Measurements from ENCODE around the gene CPTP.

Gene CPTP

GRCh38 chr1:1291548-1292441 is 32.8 kb upstream of the CPTP start:
- in situ Hi-C loops (cut with MboI; ENCODE audit: low sequenced_read_pairs): no loop called here

- in situ Hi-C loops (cut with MboI; ENCODE audit: low sequenced_read_pairs): no loop called here
Observed at GRCh38 chr1:1292442-1292779, 32.2 kb upstream of the CPTP start.

GRCh38 chr1:1292851-1293250 is 31.8 kb upstream of the CPTP start:
- in situ Hi-C loops (cut with MboI; ENCODE audit: low sequenced_read_pairs): no loop called here

- in situ Hi-C loops (cut with MboI; ENCODE audit: low sequenced_read_pairs): no loop called here
Observed at GRCh38 chr1:1293263-1294249, 31.0 kb upstream of the CPTP start.

- in situ Hi-C loops (cut with MboI; ENCODE audit: low sequenced_read_pairs): no loop called here
Observed at GRCh38 chr1:1294250-1294890, 30.2 kb upstream of the CPTP start.

GRCh38 chr1:1295154-1295923 is 29.3 kb upstream of the CPTP start:
- in situ Hi-C loops (cut with MboI; ENCODE audit: low sequenced_read_pairs): no loop called here

GRCh38 chr1:1296070-1297061 is 28.2 kb upstream of the CPTP start:
- in situ Hi-C loops (cut with MboI; ENCODE audit: low sequenced_read_pairs): no loop called here

- in situ Hi-C loops (cut with MboI; ENCODE audit: low sequenced_read_pairs): no loop called here
Observed at GRCh38 chr1:1297802-1298424, 26.7 kb upstream of the CPTP start.

GRCh38 chr1:1298861-1299685 is 25.5 kb upstream of the CPTP start:
- in situ Hi-C loops (cut with MboI; ENCODE audit: low sequenced_read_pairs): no loop called here

- in situ Hi-C loops (cut with MboI; ENCODE audit: low sequenced_read_pairs): no loop called here
Observed at GRCh38 chr1:1299686-1300351, 24.8 kb upstream of the CPTP start.

- in situ Hi-C loops (cut with MboI; ENCODE audit: low sequenced_read_pairs): no loop called here
Observed at GRCh38 chr1:1300352-1300739, 24.3 kb upstream of the CPTP start.

- in situ Hi-C loops (cut with MboI; ENCODE audit: low sequenced_read_pairs): no loop called here
Observed at GRCh38 chr1:1302006-1302430, 22.6 kb upstream of the CPTP start.

GRCh38 chr1:1302951-1303509 is 21.6 kb upstream of the CPTP start:
- in situ Hi-C loops (cut with MboI; ENCODE audit: low sequenced_read_pairs): no loop called here

- in situ Hi-C loops (cut with MboI; ENCODE audit: low sequenced_read_pairs): no loop called here
Observed at GRCh38 chr1:1303736-1304135, 20.9 kb upstream of the CPTP start.

GRCh38 chr1:1304331-1305299 is 20.0 kb upstream of the CPTP start:
- in situ Hi-C loops (cut with MboI; ENCODE audit: low sequenced_read_pairs): no loop called here

Measured in hTERT RPE-1 (cell line).